ENCODE results near the gene OPCML. TPM values are rescaled to one million over a fixed set of nuclear protein-coding genes. Genes with fewer than 3 reads are reported as not detected.

The OPCML gene
- total and polyA plus RNA-seq, 2 experiments from 2014 or later = 1.2 to 4.4 TPM

DNA sequence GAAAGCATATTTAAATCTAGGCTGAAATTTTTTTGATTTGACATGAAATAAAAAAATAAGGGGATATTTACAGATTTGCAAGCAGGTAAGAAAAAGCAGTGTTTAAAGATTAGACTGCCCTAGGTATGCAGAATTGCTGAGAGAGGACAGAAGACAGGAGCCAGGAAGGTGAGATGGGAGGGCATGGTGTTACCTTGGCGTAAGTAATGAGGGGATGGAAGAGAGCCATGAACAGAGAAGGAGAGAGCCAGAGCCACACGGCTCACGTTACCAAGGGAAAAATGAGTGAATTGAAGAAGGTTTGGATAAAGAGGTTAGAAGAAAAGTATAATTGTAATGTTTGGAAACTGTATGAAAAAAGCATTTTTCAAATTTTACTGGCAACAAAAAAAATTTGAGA lies 904.3 kb downstream of the OPCML start:
- Histone ChIP-seq H3K9me2 (ENCODE audit: insufficient read depth) (0 out of 2 replicates have a peak, but pooled peaks cover 3% of the 10 kb centered on the region), H3K4me1 (ENCODE audit: insufficient read depth) (no peaks in the 10 kb centered on the region), H3K27ac (ENCODE audit: low read depth) (no peak overlapping the region), H3K36me3 (ENCODE audit: insufficient read depth) (no peaks in the 10 kb centered on the region), H2AFZ (no peak overlapping the region), H3K4me3 (no peak overlapping the region), H3K4me2 (no peak overlapping the region), H3F3A (replicated peaks; ENCODE audit: low read depth) (no peaks in the 10 kb centered on the region), H3K79me2 (replicated peaks; ENCODE audit: insufficient read depth) (no peaks in the 10 kb centered on the region), H4K20me1 (replicated peaks; ENCODE audit: insufficient read depth) (no peaks in the 10 kb centered on the region), H3K27me3 (ENCODE audit: insufficient read depth) (no peaks in the 10 kb centered on the region)
- Mint-ChIP-seq H3K4me3 (no peak overlapping the region), H3K4me1 (peaks cover 4% of the 10 kb centered on the region; the same call in 2 of the 3 replicates), H3K27me3 (ENCODE audit: insufficient read depth, low read depth, poor library complexity) (peaks cover 4% of the 10 kb centered on the region), H3K9me3 (peaks cover 3% of the 10 kb centered on the region; the same call in 1 of the 3 replicates), H3K36me3 (ENCODE audit: low read depth) (no peaks in the 10 kb centered on the region), H3K27ac (no peak overlapping the region)
- no peak for TF ChIP-seq POLR2AphosphoS5 (IDR thresholded peaks at IDR 0.05; ENCODE audit: low read depth)
- no peak for TF ChIP-seq CREB1 (CRISPR knock-in tag; IDR thresholded peaks at IDR 0.05; ENCODE audit: low read depth)
- no peak for TF ChIP-seq EZH2phosphoT487 (IDR thresholded peaks at IDR 0.05; ENCODE audit: unreplicated experiment)
- no peak for TF ChIP-seq JUNB (IDR thresholded peaks at IDR 0.05; ENCODE audit: unreplicated experiment)
- DNase-seq (ENCODE audit: low spot score) (no peak), ATAC-seq (no peak)

DNA sequence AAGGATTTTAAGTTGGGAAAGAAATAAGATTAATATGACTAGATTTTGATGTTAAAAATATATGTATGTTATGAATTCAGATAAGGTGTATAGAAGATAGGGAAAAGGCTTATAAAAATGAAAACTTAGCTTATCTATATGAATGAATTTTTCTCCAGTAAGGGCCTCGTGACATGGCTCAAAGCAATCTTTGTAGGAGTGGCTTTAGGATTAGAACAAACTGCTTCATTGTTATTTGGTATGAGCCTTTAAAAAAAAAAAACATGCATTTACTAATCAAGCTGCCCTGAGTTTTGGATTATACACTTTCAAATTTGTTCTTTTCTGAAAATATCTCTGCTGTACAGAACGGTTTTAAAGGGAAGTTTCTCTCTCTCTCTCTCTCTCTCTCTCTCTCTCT lies 905.9 kb downstream of the OPCML start:
- H3K4me2 ChIP-seq = no peak overlapping the region
- no peak overlapping the region for H2AFZ ChIP-seq
- no peaks in the 10 kb centered on the region for H4K20me1 ChIP-seq (replicated peaks; ENCODE audit: insufficient read depth)
- H3K9me2 ChIP-seq (ENCODE audit: insufficient read depth) = 0 out of 2 replicates have a peak, but pooled peaks cover 3% of the 10 kb centered on the region
- H3K4me1 ChIP-seq (ENCODE audit: insufficient read depth) = peaks cover 3% of the 10 kb centered on the region; the same call in 1 of the 2 replicates
- Mint-ChIP-seq H3K27me3 (ENCODE audit: insufficient read depth, low read depth, poor library complexity) (no peaks in the 10 kb centered on the region), H3K9me3 (peaks cover 3% of the 10 kb centered on the region; the same call in 1 of the 3 replicates), H3K4me1 (peaks cover 4% of the 10 kb centered on the region; the same call in 2 of the 3 replicates), H3K36me3 (ENCODE audit: low read depth) (no peaks in the 10 kb centered on the region), H3K27ac (no peak overlapping the region), H3K4me3 (no peak overlapping the region)
- H3K27ac ChIP-seq (ENCODE audit: low read depth) = no peak overlapping the region
- H3F3A ChIP-seq (replicated peaks; ENCODE audit: low read depth) = no peaks in the 10 kb centered on the region
- H3K4me3 ChIP-seq = no peak overlapping the region
- ATAC-seq (no peak), DNase-seq (ENCODE audit: low spot score) (no peak)
- H3K27me3 ChIP-seq (ENCODE audit: insufficient read depth) = no peaks in the 10 kb centered on the region
- H3K36me3 ChIP-seq (ENCODE audit: insufficient read depth) = no peaks in the 10 kb centered on the region
- H3K79me2 ChIP-seq (replicated peaks; ENCODE audit: insufficient read depth) = no peaks in the 10 kb centered on the region
- TF ChIP-seq EZH2phosphoT487 (IDR thresholded peaks at IDR 0.05; ENCODE audit: unreplicated experiment) (no peak), EZH2 (IDR thresholded peaks at IDR 0.05; ENCODE audit: low read depth, unreplicated experiment) (no peak), STAT1 (IDR thresholded peaks at IDR 0.05; ENCODE audit: unreplicated experiment) (no peak), CREB1 (CRISPR knock-in tag; IDR thresholded peaks at IDR 0.05; ENCODE audit: low read depth) (no peak), ZNF331 (CRISPR knock-in tag; IDR thresholded peaks at IDR 0.05; ENCODE audit: low read depth) (no peak), ZNF114 (CRISPR knock-in tag; IDR thresholded peaks at IDR 0.05) (no peak), POLR2AphosphoS5 (IDR thresholded peaks at IDR 0.05; ENCODE audit: low read depth) (no peak)
- TF ChIP-seq, protein P1, sequence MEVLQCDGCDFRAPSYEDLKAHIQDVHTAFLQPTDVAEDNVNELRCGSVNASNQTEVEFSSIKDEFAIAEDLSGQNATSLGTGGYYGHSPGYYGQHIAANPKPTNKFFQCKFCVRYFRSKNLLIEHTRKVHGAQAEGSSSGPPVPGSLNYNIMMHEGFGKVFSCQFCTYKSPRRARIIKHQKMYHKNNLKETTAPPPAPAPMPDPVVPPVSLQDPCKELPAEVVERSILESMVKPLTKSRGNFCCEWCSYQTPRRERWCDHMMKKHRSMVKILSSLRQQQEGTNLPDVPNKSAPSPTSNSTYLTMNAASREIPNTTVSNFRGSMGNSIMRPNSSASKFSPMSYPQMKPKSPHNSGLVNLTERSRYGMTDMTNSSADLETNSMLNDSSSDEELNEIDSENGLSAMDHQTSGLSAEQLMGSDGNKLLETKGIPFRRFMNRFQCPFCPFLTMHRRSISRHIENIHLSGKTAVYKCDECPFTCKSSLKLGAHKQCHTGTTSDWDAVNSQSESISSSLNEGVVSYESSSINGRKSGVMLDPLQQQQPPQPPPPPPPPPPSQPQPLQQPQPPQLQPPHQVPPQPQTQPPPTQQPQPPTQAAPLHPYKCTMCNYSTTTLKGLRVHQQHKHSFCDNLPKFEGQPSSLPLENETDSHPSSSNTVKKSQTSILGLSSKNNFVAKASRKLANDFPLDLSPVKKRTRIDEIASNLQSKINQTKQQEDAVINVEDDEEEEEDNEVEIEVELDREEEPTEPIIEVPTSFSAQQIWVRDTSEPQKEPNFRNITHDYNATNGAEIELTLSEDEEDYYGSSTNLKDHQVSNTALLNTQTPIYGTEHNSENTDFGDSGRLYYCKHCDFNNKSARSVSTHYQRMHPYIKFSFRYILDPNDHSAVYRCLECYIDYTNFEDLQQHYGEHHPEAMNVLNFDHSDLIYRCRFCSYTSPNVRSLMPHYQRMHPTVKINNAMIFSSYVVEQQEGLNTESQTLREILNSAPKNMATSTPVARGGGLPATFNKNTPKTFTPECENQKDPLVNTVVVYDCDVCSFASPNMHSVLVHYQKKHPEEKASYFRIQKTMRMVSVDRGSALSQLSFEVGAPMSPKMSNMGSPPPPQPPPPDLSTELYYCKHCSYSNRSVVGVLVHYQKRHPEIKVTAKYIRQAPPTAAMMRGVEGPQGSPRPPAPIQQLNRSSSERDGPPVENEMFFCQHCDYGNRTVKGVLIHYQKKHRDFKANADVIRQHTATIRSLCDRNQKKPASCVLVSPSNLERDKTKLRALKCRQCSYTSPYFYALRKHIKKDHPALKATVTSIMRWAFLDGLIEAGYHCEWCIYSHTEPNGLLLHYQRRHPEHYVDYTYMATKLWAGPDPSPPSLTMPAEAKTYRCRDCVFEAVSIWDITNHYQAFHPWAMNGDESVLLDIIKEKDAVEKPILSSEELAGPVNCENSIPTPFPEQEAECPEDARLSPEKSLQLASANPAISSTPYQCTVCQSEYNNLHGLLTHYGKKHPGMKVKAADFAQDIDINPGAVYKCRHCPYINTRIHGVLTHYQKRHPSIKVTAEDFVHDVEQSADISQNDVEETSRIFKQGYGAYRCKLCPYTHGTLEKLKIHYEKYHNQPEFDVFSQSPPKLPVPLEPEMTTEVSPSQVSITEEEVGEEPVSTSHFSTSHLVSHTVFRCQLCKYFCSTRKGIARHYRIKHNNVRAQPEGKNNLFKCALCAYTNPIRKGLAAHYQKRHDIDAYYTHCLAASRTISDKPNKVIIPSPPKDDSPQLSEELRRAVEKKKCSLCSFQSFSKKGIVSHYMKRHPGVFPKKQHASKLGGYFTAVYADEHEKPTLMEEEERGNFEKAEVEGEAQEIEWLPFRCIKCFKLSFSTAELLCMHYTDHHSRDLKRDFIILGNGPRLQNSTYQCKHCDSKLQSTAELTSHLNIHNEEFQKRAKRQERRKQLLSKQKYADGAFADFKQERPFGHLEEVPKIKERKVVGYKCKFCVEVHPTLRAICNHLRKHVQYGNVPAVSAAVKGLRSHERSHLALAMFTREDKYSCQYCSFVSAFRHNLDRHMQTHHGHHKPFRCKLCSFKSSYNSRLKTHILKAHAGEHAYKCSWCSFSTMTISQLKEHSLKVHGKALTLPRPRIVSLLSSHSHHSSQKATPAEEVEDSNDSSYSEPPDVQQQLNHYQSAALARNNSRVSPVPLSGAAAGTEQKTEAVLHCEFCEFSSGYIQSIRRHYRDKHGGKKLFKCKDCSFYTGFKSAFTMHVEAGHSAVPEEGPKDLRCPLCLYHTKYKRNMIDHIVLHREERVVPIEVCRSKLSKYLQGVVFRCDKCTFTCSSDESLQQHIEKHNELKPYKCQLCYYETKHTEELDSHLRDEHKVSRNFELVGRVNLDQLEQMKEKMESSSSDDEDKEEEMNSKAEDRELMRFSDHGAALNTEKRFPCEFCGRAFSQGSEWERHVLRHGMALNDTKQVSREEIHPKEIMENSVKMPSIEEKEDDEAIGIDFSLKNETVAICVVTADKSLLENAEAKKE (CRISPR knock-in tag; IDR thresholded peaks at IDR 0.05) = no peak
- TF ChIP-seq, protein P2, sequence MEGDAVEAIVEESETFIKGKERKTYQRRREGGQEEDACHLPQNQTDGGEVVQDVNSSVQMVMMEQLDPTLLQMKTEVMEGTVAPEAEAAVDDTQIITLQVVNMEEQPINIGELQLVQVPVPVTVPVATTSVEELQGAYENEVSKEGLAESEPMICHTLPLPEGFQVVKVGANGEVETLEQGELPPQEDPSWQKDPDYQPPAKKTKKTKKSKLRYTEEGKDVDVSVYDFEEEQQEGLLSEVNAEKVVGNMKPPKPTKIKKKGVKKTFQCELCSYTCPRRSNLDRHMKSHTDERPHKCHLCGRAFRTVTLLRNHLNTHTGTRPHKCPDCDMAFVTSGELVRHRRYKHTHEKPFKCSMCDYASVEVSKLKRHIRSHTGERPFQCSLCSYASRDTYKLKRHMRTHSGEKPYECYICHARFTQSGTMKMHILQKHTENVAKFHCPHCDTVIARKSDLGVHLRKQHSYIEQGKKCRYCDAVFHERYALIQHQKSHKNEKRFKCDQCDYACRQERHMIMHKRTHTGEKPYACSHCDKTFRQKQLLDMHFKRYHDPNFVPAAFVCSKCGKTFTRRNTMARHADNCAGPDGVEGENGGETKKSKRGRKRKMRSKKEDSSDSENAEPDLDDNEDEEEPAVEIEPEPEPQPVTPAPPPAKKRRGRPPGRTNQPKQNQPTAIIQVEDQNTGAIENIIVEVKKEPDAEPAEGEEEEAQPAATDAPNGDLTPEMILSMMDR (conservative IDR thresholded peaks at IDR 0.05; ENCODE audit: low read depth in 2 of 2) = no peak
- TF ChIP-seq, protein P3, sequence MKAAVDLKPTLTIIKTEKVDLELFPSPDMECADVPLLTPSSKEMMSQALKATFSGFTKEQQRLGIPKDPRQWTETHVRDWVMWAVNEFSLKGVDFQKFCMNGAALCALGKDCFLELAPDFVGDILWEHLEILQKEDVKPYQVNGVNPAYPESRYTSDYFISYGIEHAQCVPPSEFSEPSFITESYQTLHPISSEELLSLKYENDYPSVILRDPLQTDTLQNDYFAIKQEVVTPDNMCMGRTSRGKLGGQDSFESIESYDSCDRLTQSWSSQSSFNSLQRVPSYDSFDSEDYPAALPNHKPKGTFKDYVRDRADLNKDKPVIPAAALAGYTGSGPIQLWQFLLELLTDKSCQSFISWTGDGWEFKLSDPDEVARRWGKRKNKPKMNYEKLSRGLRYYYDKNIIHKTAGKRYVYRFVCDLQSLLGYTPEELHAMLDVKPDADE (IDR thresholded peaks at IDR 0.05) = no peak

Data from GM23338 (cell line).